ENCODE results near the gene NPR1.

Gene NPR1

DNA sequence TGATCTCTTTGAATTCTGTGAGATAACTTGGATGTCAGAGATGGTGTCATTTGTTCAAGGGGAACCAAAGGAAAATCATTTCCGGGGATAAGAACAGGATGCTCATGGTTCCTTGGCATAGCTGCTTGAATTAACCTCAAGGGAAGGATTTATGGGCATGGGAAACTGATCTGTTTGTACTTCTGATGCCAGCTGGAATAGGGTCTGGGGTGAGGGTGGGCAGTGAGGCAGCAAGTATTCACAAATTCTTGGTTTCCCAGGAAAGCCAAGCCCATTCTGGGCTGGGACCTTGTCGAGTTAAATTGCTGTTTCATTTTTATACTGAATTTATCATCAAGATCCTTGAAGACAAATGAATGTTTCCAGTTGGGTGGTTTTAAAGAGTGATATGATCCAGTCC, 63.5 kb downstream of the NPR1 start:
- no peak for TF ChIP-seq EZH2phosphoT487 (IDR thresholded peaks at IDR 0.05; ENCODE audit: borderline replicate concordance)
- TF ChIP-seq, protein P1, sequence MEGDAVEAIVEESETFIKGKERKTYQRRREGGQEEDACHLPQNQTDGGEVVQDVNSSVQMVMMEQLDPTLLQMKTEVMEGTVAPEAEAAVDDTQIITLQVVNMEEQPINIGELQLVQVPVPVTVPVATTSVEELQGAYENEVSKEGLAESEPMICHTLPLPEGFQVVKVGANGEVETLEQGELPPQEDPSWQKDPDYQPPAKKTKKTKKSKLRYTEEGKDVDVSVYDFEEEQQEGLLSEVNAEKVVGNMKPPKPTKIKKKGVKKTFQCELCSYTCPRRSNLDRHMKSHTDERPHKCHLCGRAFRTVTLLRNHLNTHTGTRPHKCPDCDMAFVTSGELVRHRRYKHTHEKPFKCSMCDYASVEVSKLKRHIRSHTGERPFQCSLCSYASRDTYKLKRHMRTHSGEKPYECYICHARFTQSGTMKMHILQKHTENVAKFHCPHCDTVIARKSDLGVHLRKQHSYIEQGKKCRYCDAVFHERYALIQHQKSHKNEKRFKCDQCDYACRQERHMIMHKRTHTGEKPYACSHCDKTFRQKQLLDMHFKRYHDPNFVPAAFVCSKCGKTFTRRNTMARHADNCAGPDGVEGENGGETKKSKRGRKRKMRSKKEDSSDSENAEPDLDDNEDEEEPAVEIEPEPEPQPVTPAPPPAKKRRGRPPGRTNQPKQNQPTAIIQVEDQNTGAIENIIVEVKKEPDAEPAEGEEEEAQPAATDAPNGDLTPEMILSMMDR (conservative IDR thresholded peaks at IDR 0.05; ENCODE audit: low read length): no peak
- Histone ChIP-seq H3K27me3 (ENCODE audit: insufficient read depth, low read length, poor library complexity, severe bottlenecking) (no peaks in the 10 kb centered on the region), H3K79me2 (ENCODE audit: insufficient read depth, low read length) (no peaks in the 10 kb centered on the region), H3K4me2 (ENCODE audit: low read depth, low read length, poor library complexity, severe bottlenecking) (no peak overlapping the region), H3K4me3 (ENCODE audit: low read length, poor library complexity, severe bottlenecking) (no peak overlapping the region), H3K36me3 (ENCODE audit: insufficient read depth, low read length) (peaks cover 37% of the 10 kb centered on the region; the same call in 1 of the 2 replicates), H3K9me2 (replicated peaks; ENCODE audit: low read depth, low read length) (no peaks in the 10 kb centered on the region), H3F3A (ENCODE audit: low read depth) (no peaks in the 10 kb centered on the region), H3K9ac (ENCODE audit: low read depth, low read length, poor library complexity, severe bottlenecking) (no peak overlapping the region), H4K20me1 (ENCODE audit: insufficient read depth, low read length, poor library complexity, severe bottlenecking) (no peaks in the 10 kb centered on the region), H3K4me1 (ENCODE audit: insufficient read depth, low read length, poor library complexity, severe bottlenecking) (no peaks in the 10 kb centered on the region), H3K9me3 (ENCODE audit: insufficient read depth, low read depth, low read length) (no peaks in the 10 kb centered on the region), H2AFZ (ENCODE audit: low read length) (no peak overlapping the region)

DNA sequence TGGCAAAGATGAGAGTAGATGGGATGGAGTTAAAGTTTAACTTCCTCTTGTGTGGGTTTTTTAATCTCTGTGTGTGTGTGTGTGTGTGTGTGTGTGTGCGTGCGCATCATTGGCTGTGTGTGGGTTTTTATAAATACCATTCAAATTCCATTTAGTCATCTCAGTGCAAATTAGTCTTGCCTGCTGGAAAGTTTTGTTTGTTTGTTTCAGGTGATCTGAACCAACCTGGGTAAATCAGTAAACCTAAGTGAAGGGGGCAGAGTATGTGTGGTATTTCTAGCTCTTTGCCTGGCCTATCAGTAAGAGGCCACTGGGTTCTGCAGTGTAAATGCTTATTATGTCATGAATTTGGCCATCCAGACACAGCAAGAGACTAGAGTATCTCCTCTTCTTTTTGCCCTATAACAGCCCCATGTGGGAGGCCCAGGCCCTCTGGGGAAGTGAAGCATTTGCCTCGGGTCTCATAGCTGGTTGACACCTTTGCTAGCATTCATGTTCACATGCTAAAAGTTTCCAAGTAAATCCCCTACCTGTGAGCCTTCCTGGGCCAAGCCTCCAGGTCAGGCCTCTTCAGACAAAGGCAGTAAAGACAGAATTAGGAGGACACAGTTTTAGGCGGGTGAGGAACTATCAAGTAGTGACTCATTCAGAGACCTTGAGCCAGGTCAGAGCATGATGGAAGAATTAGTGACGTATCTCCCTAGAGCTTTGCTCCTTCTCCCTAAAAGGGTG, 64.1 kb downstream of the NPR1 start:
- H3K9ac ChIP-seq (ENCODE audit: low read depth, low read length, poor library complexity, severe bottlenecking): no peak overlapping the region

More for the DNA sequence above, 64.1 kb downstream of the NPR1 start:
- Histone ChIP-seq H3K4me3 (ENCODE audit: low read length, poor library complexity, severe bottlenecking) (no peak overlapping the region), H3K79me2 (ENCODE audit: insufficient read depth, low read length) (no peaks in the 10 kb centered on the region), H3K4me2 (ENCODE audit: low read depth, low read length, poor library complexity, severe bottlenecking) (no peak overlapping the region), H3F3A (ENCODE audit: low read depth) (no peaks in the 10 kb centered on the region), H3K9me2 (replicated peaks; ENCODE audit: low read depth, low read length) (no peaks in the 10 kb centered on the region), H3K27me3 (ENCODE audit: insufficient read depth, low read length, poor library complexity, severe bottlenecking) (no peaks in the 10 kb centered on the region), H3K36me3 (ENCODE audit: insufficient read depth, low read length) (peaks cover 43% of the 10 kb centered on the region; the same call in 1 of the 2 replicates), H4K20me1 (ENCODE audit: insufficient read depth, low read length, poor library complexity, severe bottlenecking) (no peaks in the 10 kb centered on the region), H2AFZ (ENCODE audit: low read length) (no peak overlapping the region), H3K4me1 (ENCODE audit: insufficient read depth, low read length, poor library complexity, severe bottlenecking) (no peaks in the 10 kb centered on the region), H3K9me3 (ENCODE audit: insufficient read depth, low read depth, low read length) (no peaks in the 10 kb centered on the region)
- TF ChIP-seq EZH2phosphoT487 (IDR thresholded peaks at IDR 0.05; ENCODE audit: borderline replicate concordance): no peak
- TF ChIP-seq, protein P1 (conservative IDR thresholded peaks at IDR 0.05; ENCODE audit: low read length): no peak

Measured in Loucy (cell line).